K562 (cell line): ENCODE results near the gene MRPL9.

Experiments
- E2F5 ChIP-seq: sonication (generic); formaldehyde crosslinking; IDR thresholded peaks from 2 replicates; pipeline ENCODE4 v1.8.0; 2022; ENCODE audit warnings: mild to moderate bottlenecking, missing genetic modification reagents
- EZH2 ChIP-seq: IDR thresholded peaks from 2 replicates; pipeline ENCODE4 v1.6.1; 2012; ENCODE audit warnings: low read depth, mild to moderate bottlenecking, inconsistent platforms, low read length, borderline replicate concordance
- FOXK1 ChIP-seq: sonication (generic); formaldehyde crosslinking; IDR thresholded peaks from 2 replicates; pipeline ENCODE4 v1.8.0; 2022; ENCODE audit warnings: missing genetic modification reagents, mild to moderate bottlenecking, borderline replicate concordance
- POLR2AphosphoS5 ChIP-seq: IDR thresholded peaks from 2 replicates; pipeline ENCODE4 v1.6.1; 2011; ENCODE audit warnings: mild to moderate bottlenecking, low read depth, low read length, moderate library complexity; ENCODE audit not compliant: control insufficient read depth, insufficient read depth
- RBM22 ChIP-seq: fragments of 200-400 bp; formaldehyde crosslinking; IDR thresholded peaks from 2 replicates; pipeline ENCODE4 v1.6.1; 2018; ENCODE audit warnings: low read length, low read depth; ENCODE audit not compliant: poor library complexity, severe bottlenecking
- RFX1 ChIP-seq: fragments of 450-650 bp; IDR thresholded peaks from 2 replicates; pipeline ENCODE4 v1.6.1; 2016; ENCODE audit warnings: mild to moderate bottlenecking, moderate library complexity
- SIN3A ChIP-seq, 2 experiments: fragments of 150-350 bp in 1 of 2; IDR thresholded peaks; 2 replicates each; pipeline ENCODE4 v1.6.1; 2011 to 2016; ENCODE audit warnings: borderline replicate concordance in 2 of 2, low read depth in 2 of 2, low read length in 2 of 2, mild to moderate bottlenecking in 2 of 2, moderate library complexity in 2 of 2; ENCODE audit not compliant: control insufficient read depth in 1 of 2
- SMARCE1 ChIP-seq: fragments of 450-650 bp; IDR thresholded peaks from 2 replicates; pipeline ENCODE4 v1.7.1; 2016; ENCODE audit warnings: mild to moderate bottlenecking
- YY1 ChIP-seq, 3 experiments: IDR thresholded peaks; 2 replicates each; pipeline ENCODE4 v1.6.1; 2011; ENCODE audit warnings: low read length in 2 of 3, mild to moderate bottlenecking in 2 of 3, moderate library complexity in 2 of 3, borderline replicate concordance in 1 of 3, control low read depth in 1 of 3, low read depth in 1 of 3; ENCODE audit not compliant: insufficient read depth in 3 of 3, insufficient replicate concordance in 2 of 3, control insufficient read depth in 1 of 3, insufficient read length in 1 of 3; ENCODE audit errors: extremely low read depth in 1 of 3
- ZBTB12 ChIP-seq: fragments of 250-450 bp; sonication (Bioruptor Pico); IDR thresholded peaks from 2 replicates; pipeline ENCODE4 v1.4.0; 2020
- TF ChIP-seq, protein P1 (sequence below): sonication (generic); formaldehyde crosslinking; IDR thresholded peaks from 2 replicates; pipeline ENCODE4 v1.5.0; 2020; ENCODE audit warnings: missing genetic modification reagents
- TF ChIP-seq, protein P2 (sequence below), 2 experiments: fragments of 450-650 bp; formaldehyde crosslinking in 1 of 2; IDR thresholded peaks; 2 replicates each; pipeline versions ENCODE4 v1.4.0 to v1.6.1; 2014 to 2020; ENCODE audit warnings: mild to moderate bottlenecking in 2 of 2, borderline replicate concordance in 1 of 2, low read depth in 1 of 2

GRCh38 chr1:151720125-151720524 is 43.2 kb downstream of the MRPL9 start:
- TF ChIP-seq, protein P1, sequence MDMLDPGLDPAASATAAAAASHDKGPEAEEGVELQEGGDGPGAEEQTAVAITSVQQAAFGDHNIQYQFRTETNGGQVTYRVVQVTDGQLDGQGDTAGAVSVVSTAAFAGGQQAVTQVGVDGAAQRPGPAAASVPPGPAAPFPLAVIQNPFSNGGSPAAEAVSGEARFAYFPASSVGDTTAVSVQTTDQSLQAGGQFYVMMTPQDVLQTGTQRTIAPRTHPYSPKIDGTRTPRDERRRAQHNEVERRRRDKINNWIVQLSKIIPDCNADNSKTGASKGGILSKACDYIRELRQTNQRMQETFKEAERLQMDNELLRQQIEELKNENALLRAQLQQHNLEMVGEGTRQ (CRISPR knock-in tag) = no peak
- TF ChIP-seq SIN3A (IDR thresholded peaks at IDR 0.05; ENCODE audit: borderline replicate concordance in 2 of 2, control insufficient read depth in 1 of 2, low read depth in 2 of 2, low read length in 2 of 2) = no peak
- TF ChIP-seq POLR2AphosphoS5 = no peak
- TF ChIP-seq, protein P2, sequence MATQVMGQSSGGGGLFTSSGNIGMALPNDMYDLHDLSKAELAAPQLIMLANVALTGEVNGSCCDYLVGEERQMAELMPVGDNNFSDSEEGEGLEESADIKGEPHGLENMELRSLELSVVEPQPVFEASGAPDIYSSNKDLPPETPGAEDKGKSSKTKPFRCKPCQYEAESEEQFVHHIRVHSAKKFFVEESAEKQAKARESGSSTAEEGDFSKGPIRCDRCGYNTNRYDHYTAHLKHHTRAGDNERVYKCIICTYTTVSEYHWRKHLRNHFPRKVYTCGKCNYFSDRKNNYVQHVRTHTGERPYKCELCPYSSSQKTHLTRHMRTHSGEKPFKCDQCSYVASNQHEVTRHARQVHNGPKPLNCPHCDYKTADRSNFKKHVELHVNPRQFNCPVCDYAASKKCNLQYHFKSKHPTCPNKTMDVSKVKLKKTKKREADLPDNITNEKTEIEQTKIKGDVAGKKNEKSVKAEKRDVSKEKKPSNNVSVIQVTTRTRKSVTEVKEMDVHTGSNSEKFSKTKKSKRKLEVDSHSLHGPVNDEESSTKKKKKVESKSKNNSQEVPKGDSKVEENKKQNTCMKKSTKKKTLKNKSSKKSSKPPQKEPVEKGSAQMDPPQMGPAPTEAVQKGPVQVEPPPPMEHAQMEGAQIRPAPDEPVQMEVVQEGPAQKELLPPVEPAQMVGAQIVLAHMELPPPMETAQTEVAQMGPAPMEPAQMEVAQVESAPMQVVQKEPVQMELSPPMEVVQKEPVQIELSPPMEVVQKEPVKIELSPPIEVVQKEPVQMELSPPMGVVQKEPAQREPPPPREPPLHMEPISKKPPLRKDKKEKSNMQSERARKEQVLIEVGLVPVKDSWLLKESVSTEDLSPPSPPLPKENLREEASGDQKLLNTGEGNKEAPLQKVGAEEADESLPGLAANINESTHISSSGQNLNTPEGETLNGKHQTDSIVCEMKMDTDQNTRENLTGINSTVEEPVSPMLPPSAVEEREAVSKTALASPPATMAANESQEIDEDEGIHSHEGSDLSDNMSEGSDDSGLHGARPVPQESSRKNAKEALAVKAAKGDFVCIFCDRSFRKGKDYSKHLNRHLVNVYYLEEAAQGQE (IDR thresholded peaks at IDR 0.05; ENCODE audit: borderline replicate concordance) = no peak
- TF ChIP-seq, protein P2 (CRISPR knock-in tag; IDR thresholded peaks at IDR 0.05; ENCODE audit: low read depth) = no peak
- TF ChIP-seq SMARCE1 = no peak
- no peak for TF ChIP-seq RFX1
- TF ChIP-seq EZH2 = no peak
- no peak for TF ChIP-seq E2F5
- no peak for TF ChIP-seq FOXK1 (CRISPR knock-in tag)
- no peak for TF ChIP-seq YY1 (IDR thresholded peaks at IDR 0.05; ENCODE audit: borderline replicate concordance in 1 of 3, control insufficient read depth in 1 of 3, extremely low read depth in 1 of 3, insufficient read depth in 3 of 3, insufficient read length in 1 of 3, insufficient replicate concordance in 2 of 3, low read depth in 1 of 3, low read length in 2 of 3)
- TF ChIP-seq ZBTB12 (CRISPR knock-in tag) = no peak
- TF ChIP-seq RBM22 = no peak
